DND-41 (cell line): ENCODE data around the gene GRAMD1A.

Source experiments
- EZH2 ChIP-seq: IDR thresholded peaks from 3 replicates; pipeline ENCODE4 v1.6.1; 2012; ENCODE audit warnings: borderline replicate concordance, low read depth, mild to moderate bottlenecking, moderate library complexity, low read length, inconsistent platforms; ENCODE audit not compliant: severe bottlenecking
- TF ChIP-seq, protein P1 (sequence below): IDR thresholded peaks from 2 replicates; pipeline ENCODE4 v1.5.1; 2012; ENCODE audit warnings: borderline replicate concordance, low read length, moderate library complexity, mild to moderate bottlenecking; ENCODE audit not compliant: poor library complexity, severe bottlenecking; ENCODE audit errors: extremely low read depth

DNA sequence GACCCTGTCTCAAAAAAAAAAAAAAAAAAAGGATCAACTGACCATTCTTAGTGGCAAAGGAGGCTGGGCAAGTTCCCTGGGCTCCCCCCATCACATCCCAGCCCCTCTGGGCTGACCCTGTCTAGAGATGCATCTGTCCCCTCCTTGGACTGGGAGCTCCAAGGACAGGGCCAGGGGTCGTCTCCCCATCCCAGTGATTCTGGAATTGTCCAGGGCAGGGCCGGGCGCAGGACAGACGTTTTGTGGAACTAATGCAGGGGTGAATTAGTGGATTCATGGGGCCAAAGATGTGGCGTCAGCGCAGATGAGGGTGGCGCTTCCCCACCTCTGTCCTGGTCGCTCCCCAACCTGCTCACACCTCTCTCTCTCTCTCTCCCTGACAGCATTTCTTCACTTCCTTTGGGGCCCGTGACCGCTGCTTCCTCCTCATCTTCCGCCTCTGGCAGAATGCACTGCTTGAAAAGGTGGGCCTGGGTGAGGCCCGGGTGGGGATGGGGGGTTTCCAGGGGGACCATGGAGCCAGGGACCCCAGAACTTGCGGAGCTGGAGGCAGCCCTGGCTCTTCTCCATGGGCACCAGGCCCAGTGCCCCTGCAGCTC, 11.1 kb downstream of the GRAMD1A start:
- TF ChIP-seq, protein P1, sequence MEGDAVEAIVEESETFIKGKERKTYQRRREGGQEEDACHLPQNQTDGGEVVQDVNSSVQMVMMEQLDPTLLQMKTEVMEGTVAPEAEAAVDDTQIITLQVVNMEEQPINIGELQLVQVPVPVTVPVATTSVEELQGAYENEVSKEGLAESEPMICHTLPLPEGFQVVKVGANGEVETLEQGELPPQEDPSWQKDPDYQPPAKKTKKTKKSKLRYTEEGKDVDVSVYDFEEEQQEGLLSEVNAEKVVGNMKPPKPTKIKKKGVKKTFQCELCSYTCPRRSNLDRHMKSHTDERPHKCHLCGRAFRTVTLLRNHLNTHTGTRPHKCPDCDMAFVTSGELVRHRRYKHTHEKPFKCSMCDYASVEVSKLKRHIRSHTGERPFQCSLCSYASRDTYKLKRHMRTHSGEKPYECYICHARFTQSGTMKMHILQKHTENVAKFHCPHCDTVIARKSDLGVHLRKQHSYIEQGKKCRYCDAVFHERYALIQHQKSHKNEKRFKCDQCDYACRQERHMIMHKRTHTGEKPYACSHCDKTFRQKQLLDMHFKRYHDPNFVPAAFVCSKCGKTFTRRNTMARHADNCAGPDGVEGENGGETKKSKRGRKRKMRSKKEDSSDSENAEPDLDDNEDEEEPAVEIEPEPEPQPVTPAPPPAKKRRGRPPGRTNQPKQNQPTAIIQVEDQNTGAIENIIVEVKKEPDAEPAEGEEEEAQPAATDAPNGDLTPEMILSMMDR: no peak
- TF ChIP-seq EZH2: no peak
